Esophagus muscularis mucosa (tissue), 4 donors: Measurements from ENCODE around the gene PNO1. TPM values are rescaled to one million over a fixed set of nuclear protein-coding genes. Genes with fewer than 3 reads are reported as not detected.

ENCODE experiments used
- DNase-seq: peaks from one replicate; pipeline ENCODE4 v3.0.0-alpha.2; 2017; ENCODE audit errors: extremely low spot score
- H3K27ac ChIP-seq, 4 donors: fragments of 200-600 bp; sonication (generic); replicated peaks in 1 of 4; 1 replicate in 3 of 4; 2 replicates in 1 of 4; pipeline ENCODE4 v1.5.1; 2016 to 2019; ENCODE audit warnings: mild to moderate bottlenecking in 1 of 4
- H3K27me3 ChIP-seq, 4 donors: fragments of 200-600 bp; sonication (generic); one replicate each; pipeline versions ENCODE4 v1.5.1 to v1.6.0; 2016 to 2019
- H3K36me3 ChIP-seq, 4 donors: fragments of 200-600 bp; sonication (generic); one replicate each; pipeline ENCODE4 v1.5.1; 2016 to 2019
- H3K4me1 ChIP-seq, 4 donors: fragments of 200-600 bp; sonication (generic); one replicate each; pipeline ENCODE4 v1.5.1; 2016 to 2019
- H3K4me3 ChIP-seq, 4 donors: fragments of 200-600 bp; sonication (generic); 1 replicate in 2 of 4; 2 replicates in 2 of 4; pipeline ENCODE4 v1.5.1; 2016 to 2019; ENCODE audit warnings: mild to moderate bottlenecking in 4 of 4, moderate library complexity in 1 of 4
- H3K9me3 ChIP-seq, 4 donors: fragments of 200-600 bp; sonication (generic); 1 replicate in 3 of 4; 2 replicates in 1 of 4; pipeline ENCODE4 v1.5.1; 2016 to 2019
- CTCF ChIP-seq, 3 experiments: fragments of 200-600 bp in 2 of 3; fragments of 450-650 bp in 1 of 3; sonication (generic) in 2 of 3; IDR thresholded peaks; one replicate each; pipeline ENCODE4 v1.5.1; 2017 to 2019; ENCODE audit warnings: antibody characterized with exemption in 3 of 3, mild to moderate bottlenecking in 2 of 3, moderate library complexity in 1 of 3
- EP300 ChIP-seq: sonication (generic); formaldehyde crosslinking; IDR thresholded peaks from one replicate; pipeline ENCODE4 v1.6.1; 2017; ENCODE audit warnings: antibody characterized with exemption
- POLR2A ChIP-seq: fragments of 450-650 bp; IDR thresholded peaks from one replicate; pipeline ENCODE4 v1.6.1; 2017; ENCODE audit warnings: antibody characterized with exemption, moderate library complexity, mild to moderate bottlenecking, low read depth
- POLR2AphosphoS5 ChIP-seq, 2 donors: sonication (generic); formaldehyde crosslinking; IDR thresholded peaks; one replicate each; pipeline ENCODE4 v1.6.1; 2017; ENCODE audit warnings: antibody characterized with exemption in 2 of 2
- WGBS: methylation state at CpG from one replicate; pipeline ENCODE4 v1.1.5; 2018; 5-methylcytosine and 5-hydroxymethylcytosine counted together
- intact Hi-C: fragments of 100-400 bp; cut with DNase I; formaldehyde crosslinking; loops from one replicate; pipeline ENCODE4 v1.15.1; 2023
- total RNA-seq, 4 donors: library from RNA; depleted of rRNA; stranded (reverse); fragments of >200 nt; gene quantifications; one replicate each; pipeline versions ENCODE4 v1.1.0 to v1.2.1, GENCODE V29; 2016

Gene PNO1
- total RNA-seq, 4 donors from 2014 or later, result 16.6 to 27.3 (median 22.2) TPM

GRCh38 chr2:68124321-68124720 lies 33.4 kb upstream of the PNO1 start:
- TF ChIP-seq POLR2AphosphoS5 (IDR thresholded peaks at IDR 0.05), result no peak
- no peak for TF ChIP-seq POLR2A
- no peak for TF ChIP-seq EP300
- no peak for TF ChIP-seq CTCF (IDR thresholded peaks at IDR 0.05)
- H3K27me3 ChIP-seq, result no peaks in the 10 kb centered on the region
- no peak for DNase-seq
- H3K4me3 ChIP-seq, result no peak overlapping the region
- intact Hi-C loops, result loop anchor here (5.0 to 10.0 kb wide), 2 partner anchors 70 to 318 kb away; no protein-coding TSS in a partner anchor
- no peak overlapping the region for H3K27ac ChIP-seq
- 71% methylated on average over 2 of the region's 2 CpGs for WGBS
- H3K9me3 ChIP-seq, result no peaks in the 10 kb centered on the region
- H3K36me3 ChIP-seq, result peaks cover 0 to 3% (median 0%) of the 10 kb centered on the region in 4 donors
- H3K4me1 ChIP-seq, result peaks cover 4 to 9% (median 8%) of the 10 kb centered on the region in 4 donors

GRCh38 chr2:68125821-68126220 lies 31.9 kb upstream of the PNO1 start:
- Histone ChIP-seq H3K4me3 (no peak overlapping the region), H3K36me3 (peaks cover 0 to 8% (median 3%) of the 10 kb centered on the region in 4 donors), H3K27ac (no peak overlapping the region), H3K27me3 (no peaks in the 10 kb centered on the region), H3K9me3 (no peaks in the 10 kb centered on the region), H3K4me1 (peaks cover 4 to 9% (median 8%) of the 10 kb centered on the region in 4 donors)
- DNase-seq, result no peak
- intact Hi-C loops, result loop anchor here (10.0 kb wide), 1 partner anchor 69 kb away; no protein-coding TSS in a partner anchor
- TF ChIP-seq POLR2A, result no peak
- TF ChIP-seq POLR2AphosphoS5 (IDR thresholded peaks at IDR 0.05), result no peak
- no peak for TF ChIP-seq CTCF (IDR thresholded peaks at IDR 0.05)
- no peak for TF ChIP-seq EP300
- WGBS, result 87% methylated on average over 5 of the region's 5 CpGs

- no peak overlapping the region for H3K4me3 ChIP-seq
- TF ChIP-seq CTCF (IDR thresholded peaks at IDR 0.05) (no peak), POLR2A (no peak), EP300 (no peak), POLR2AphosphoS5 (IDR thresholded peaks at IDR 0.05) (no peak)
- peaks cover 4 to 9% (median 8%) of the 10 kb centered on the region in 4 donors for H3K4me1 ChIP-seq
- intact Hi-C loops, result loop anchor here (10.0 kb wide), 1 partner anchor 68 kb away; no protein-coding TSS in a partner anchor
- no peaks in the 10 kb centered on the region for H3K27me3 ChIP-seq
- DNase-seq, result no peak
- H3K27ac ChIP-seq, result no peak overlapping the region
- 86% methylated on average over 2 of the region's 2 CpGs for WGBS
- peaks cover 0 to 13% (median 9%) of the 10 kb centered on the region in 4 donors for H3K36me3 ChIP-seq
- no peaks in the 10 kb centered on the region for H3K9me3 ChIP-seq
Measured at GRCh38 chr2:68126561-68126960, 31.1 kb upstream of the PNO1 start.

GRCh38 chr2:68127358-68128242 lies 30.1 kb upstream of the PNO1 start:
- Histone ChIP-seq H3K27me3 (no peaks in the 10 kb centered on the region), H3K36me3 (peaks cover 0 to 23% (median 11%) of the 10 kb centered on the region in 4 donors), H3K4me3 (no peak overlapping the region), H3K4me1 (peaks cover 0 to 2% (median 1%) of the 10 kb centered on the region in 4 donors), H3K9me3 (no peaks in the 10 kb centered on the region), H3K27ac (no peak overlapping the region)
- no peak for TF ChIP-seq POLR2AphosphoS5 (IDR thresholded peaks at IDR 0.05)
- no peak for TF ChIP-seq POLR2A
- TF ChIP-seq EP300, result no peak
- no peak for TF ChIP-seq CTCF (IDR thresholded peaks at IDR 0.05)
- intact Hi-C loops, result loop anchor here (10.0 kb wide), 1 partner anchor 67 kb away; no protein-coding TSS in a partner anchor
- WGBS, result 77% methylated on average over 2 of the region's 2 CpGs
- no peak for DNase-seq
